Putamen (tissue), 1 donor: Measurements from ENCODE around the gene ENDOU.
A peak's percentile ranks its signal among the peaks of the same experiment; 100 is the strongest.
"Not testable (repeated sequence)": the region's sequence is repeated elsewhere in the genome, so short reads cannot be mapped to it uniquely, and the experiment has no call there.

Source experiments
- DNase-seq: peaks from one replicate; pipeline ENCODE4 v3.0.0-alpha.2; 2016; ENCODE audit warnings: low spot score

Gene ENDOU

DNA sequence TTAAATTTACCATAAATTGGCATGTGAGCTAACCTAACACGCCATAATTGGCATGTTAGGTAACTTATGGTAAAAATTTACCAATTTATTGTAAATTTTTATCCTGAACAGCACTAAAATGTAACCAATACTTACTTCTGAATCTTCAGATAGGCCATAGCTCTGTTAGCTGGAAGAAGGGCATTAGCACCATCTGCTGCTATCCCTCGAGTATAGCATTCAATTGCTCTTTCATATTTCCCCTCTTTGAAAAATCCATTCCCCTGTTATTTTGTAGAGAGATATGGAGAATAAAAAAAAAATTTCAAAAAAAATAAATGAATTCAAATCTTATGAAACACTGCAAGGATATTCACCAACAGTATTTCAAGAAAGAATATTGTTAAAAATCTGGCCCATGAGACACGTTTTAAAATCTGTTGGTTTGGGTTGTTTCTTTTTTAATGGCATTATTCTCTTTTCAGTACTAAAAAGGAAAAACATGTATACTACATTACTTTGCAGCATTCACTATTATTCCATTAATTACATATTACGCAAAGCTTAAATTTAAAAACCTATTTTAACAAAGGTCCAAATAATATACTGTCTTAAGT, 38.5 kb downstream of the ENDOU start:
- peak; percentile 39 for DNase-seq

DNA sequence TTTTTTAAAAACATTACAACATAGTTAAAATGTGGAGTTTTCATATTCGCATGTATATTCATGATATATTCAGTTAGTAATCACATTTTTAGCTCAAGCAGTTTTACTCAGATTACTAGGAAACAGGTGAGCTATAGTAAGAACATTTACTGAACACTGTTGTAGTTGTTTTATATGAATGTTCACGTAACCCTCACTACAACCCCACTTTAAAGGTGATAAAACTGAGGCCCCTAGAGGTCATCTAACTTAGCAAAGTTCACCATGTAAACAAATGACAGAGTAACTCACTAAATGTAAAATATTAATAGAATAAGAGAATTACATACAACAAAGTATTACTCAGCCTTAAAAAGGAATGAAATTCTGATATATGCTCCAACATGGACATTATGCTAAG, 45.5 kb downstream of the ENDOU start:
- DNase-seq: no peak

- DNase-seq: no peak
Observed at GRCh38 chr12:47672068-47672467, 53.2 kb downstream of the ENDOU start.

GRCh38 chr12:47667935-47668334, 57.4 kb downstream of the ENDOU start:
- DNase-seq: not testable (repeated sequence)
